Prostate gland (tissue), 2 donors: ENCODE data around the gene MCEMP1. TPM values are rescaled to one million over a fixed set of nuclear protein-coding genes. Genes with fewer than 3 reads are reported as not detected.

Source experiments
- DNase-seq: peaks from one replicate; pipeline ENCODE4 v3.0.0-alpha.2; 2019; ENCODE audit warnings: low spot score
- H3K27ac ChIP-seq, 2 donors: fragments of 200-600 bp; sonication (generic); 2 replicates each; pipeline ENCODE4 v1.5.1; 2017 to 2019
- H3K27me3 ChIP-seq: fragments of 200-600 bp; sonication (generic); replicated peaks from 2 replicates; pipeline ENCODE4 v1.5.1; 2019; ENCODE audit not compliant: insufficient read depth
- H3K36me3 ChIP-seq, 2 donors: fragments of 200-600 bp; sonication (generic); 1 replicate in 1 of 2; 2 replicates in 1 of 2; pipeline versions ENCODE4 v1.5.1 to v1.8.1; 2017 to 2019
- H3K4me1 ChIP-seq: fragments of 200-600 bp; sonication (generic); replicated peaks from 2 replicates; pipeline ENCODE4 v1.5.1; 2019
- H3K4me3 ChIP-seq, 2 donors: fragments of 200-600 bp; sonication (generic); 2 replicates each; pipeline ENCODE4 v1.5.1; 2017 to 2019
- H3K9me3 ChIP-seq: fragments of 200-600 bp; sonication (generic); 2 replicates; pipeline ENCODE4 v1.5.1; 2017
- POLR2A ChIP-seq: fragments of 450-650 bp; IDR thresholded peaks from one replicate; pipeline ENCODE4 v1.6.1; 2016; ENCODE audit warnings: antibody characterized with exemption, mild to moderate bottlenecking
- POLR2AphosphoS5 ChIP-seq: sonication (generic); formaldehyde crosslinking; IDR thresholded peaks from one replicate; pipeline ENCODE4 v1.6.1; 2017; ENCODE audit warnings: antibody characterized with exemption
- WGBS: methylation state at CpG from one replicate; pipeline ENCODE4 v1.1.5; 2018; 5-methylcytosine and 5-hydroxymethylcytosine counted together
- intact Hi-C: fragments of 100-400 bp; cut with DNase I; formaldehyde crosslinking; loops from one replicate; pipeline ENCODE4 v1.14.2; 2022
- total RNA-seq, 2 donors: library from RNA; depleted of rRNA; stranded (reverse); fragments of >200 nt; gene quantifications; one replicate each; pipeline ENCODE4 v1.1.0, GENCODE V29; 2016
- TF ChIP-seq, protein P1 (sequence below), 4 experiments: fragments of 200-600 bp in 2 of 4; fragments of 450-650 bp in 2 of 4; sonication (generic) in 2 of 4; IDR thresholded peaks; 1 replicate in 3 of 4; 2 replicates in 1 of 4; pipeline ENCODE4 v1.5.1; 2016 to 2019; ENCODE audit warnings: antibody characterized with exemption in 4 of 4, mild to moderate bottlenecking in 2 of 4, moderate library complexity in 2 of 4

Gene MCEMP1, protein sequence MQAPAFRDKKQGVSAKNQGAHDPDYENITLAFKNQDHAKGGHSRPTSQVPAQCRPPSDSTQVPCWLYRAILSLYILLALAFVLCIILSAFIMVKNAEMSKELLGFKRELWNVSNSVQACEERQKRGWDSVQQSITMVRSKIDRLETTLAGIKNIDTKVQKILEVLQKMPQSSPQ
- total RNA-seq: under 1 TPM in 1 of 2 donors, not detected in 1; 0.28 TPM

DNA sequence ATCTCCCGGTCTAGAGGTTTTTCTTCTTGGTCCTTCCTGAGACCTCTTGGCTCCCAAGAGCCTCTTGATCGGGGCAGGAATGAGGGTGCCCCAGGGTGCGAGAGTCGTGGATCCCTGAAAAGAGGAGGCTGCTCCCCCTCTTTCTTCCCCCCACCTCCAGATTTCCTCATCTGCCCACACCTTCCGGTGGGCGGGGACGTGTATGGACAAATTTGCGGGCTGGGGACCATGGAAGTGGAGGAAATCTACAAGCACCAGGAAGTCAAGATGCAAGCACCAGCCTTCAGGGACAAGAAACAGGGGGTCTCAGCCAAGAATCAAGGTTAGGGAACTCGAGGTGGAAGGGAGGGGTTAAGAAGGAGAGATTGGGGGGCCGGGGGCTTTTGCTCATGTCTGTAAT lies at the start of gene MCEMP1:
Gene MCEMP1 (plus strand): TSS at position 237 of the 400 bp plus-strand sequence. CDS start 31 bp downstream, at position 268.
- intact Hi-C loops: loop anchor here (5.0 kb wide), 1 partner anchor 320 kb away; no protein-coding TSS in a partner anchor
- H3K9me3 ChIP-seq: no peaks in the 10 kb centered on the region
- TF ChIP-seq POLR2AphosphoS5 (no peak), POLR2A (no peak)
- TF ChIP-seq, protein P1, sequence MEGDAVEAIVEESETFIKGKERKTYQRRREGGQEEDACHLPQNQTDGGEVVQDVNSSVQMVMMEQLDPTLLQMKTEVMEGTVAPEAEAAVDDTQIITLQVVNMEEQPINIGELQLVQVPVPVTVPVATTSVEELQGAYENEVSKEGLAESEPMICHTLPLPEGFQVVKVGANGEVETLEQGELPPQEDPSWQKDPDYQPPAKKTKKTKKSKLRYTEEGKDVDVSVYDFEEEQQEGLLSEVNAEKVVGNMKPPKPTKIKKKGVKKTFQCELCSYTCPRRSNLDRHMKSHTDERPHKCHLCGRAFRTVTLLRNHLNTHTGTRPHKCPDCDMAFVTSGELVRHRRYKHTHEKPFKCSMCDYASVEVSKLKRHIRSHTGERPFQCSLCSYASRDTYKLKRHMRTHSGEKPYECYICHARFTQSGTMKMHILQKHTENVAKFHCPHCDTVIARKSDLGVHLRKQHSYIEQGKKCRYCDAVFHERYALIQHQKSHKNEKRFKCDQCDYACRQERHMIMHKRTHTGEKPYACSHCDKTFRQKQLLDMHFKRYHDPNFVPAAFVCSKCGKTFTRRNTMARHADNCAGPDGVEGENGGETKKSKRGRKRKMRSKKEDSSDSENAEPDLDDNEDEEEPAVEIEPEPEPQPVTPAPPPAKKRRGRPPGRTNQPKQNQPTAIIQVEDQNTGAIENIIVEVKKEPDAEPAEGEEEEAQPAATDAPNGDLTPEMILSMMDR (IDR thresholded peaks at IDR 0.05): no peak
- DNase-seq: no peak
- H3K27me3 ChIP-seq: no peaks in the 10 kb centered on the region
- WGBS: 42% methylated on average over 10 of the region's 10 CpGs
- no peak within 1 kb of the TSS for H3K4me3 ChIP-seq
- H3K36me3 ChIP-seq: no peaks in the 10 kb centered on the region
- H3K4me1 ChIP-seq: no peaks in the 10 kb centered on the region
- no peak within 1 kb of the TSS for H3K27ac ChIP-seq

DNA sequence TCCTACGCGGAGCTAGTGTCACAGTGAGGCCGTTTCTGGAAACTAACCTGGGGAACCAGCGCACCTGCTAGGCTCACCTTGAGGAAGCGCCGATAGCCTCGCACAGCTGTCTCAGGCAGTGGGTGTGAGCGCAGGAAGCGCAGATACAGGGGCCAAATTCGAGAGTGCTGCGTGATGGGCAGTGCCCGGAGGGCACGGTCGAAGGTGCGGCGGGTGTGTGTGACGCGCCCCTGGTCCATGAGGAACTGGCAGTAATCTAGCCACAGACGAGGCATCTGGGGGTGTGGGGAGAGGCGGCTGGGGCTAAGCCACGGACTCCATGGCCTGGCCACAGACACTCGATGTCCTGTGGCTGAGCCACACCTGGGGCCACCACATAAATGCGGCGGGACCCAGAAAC lies 49.7 kb upstream of the MCEMP1 start:
- Histone ChIP-seq H3K36me3 (peaks cover 4 to 21% of the 10 kb centered on the region in 2 donors), H3K9me3 (no peaks in the 10 kb centered on the region), H3K27me3 (no peaks in the 10 kb centered on the region), H3K27ac (no peak overlapping the region), H3K4me3 (no peak overlapping the region), H3K4me1 (peaks cover 13% of the 10 kb centered on the region)
- intact Hi-C loops: no loop called here
- TF ChIP-seq, protein P1 (IDR thresholded peaks at IDR 0.05): no peak
- 92% methylated on average over 24 of the region's 24 CpGs for WGBS
- no peak for DNase-seq

DNA sequence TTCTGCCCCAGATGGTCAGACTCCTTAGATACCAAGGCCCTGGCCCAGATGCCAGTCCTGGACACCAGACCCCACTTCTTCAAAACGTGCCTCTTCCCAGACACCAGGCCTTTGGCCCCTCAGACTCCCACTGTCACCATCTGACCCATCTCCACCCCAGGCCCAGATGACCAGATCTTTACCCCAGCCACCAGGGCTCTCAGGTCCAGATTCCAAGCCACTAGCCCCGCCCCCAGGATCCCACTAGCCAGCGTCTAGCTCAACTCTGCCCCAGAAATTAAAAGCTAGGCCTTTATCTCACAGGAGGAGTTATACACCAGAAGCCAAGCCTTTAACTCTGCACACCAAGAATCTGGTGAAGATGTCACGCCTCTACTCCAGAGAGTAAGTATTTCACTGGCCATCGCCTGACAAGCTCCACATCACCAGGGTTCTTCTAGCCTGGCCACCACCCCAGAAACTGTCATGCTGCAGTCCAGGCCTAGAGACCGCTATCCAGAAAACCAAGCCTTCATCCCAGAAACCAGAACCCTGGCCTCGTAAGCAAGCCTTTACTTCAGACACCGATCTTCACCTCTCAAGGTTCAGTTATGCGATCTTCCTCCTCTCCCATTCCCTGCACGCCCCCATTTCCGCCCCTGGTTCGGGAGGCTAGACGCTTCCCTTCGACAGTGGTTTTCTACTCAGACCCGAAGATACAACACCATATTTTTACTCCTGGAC lies 48.1 kb upstream of the MCEMP1 start:
- Histone ChIP-seq H3K9me3 (no peaks in the 10 kb centered on the region), H3K4me1 (peaks cover 13% of the 10 kb centered on the region), H3K27ac (peak overlapping the region; percentile 78 to 84), H3K27me3 (no peaks in the 10 kb centered on the region), H3K4me3 (peak overlapping the region; percentile 84 to 92), H3K36me3 (peaks cover 0 to 6% of the 10 kb centered on the region in 2 donors)
- WGBS: 3% methylated on average over 15 of the region's 15 CpGs
- no peak for TF ChIP-seq POLR2A
- TF ChIP-seq, protein P1 (IDR thresholded peaks at IDR 0.05): no peak
- no peak for TF ChIP-seq POLR2AphosphoS5
- intact Hi-C loops: no loop called here
- DNase-seq: no peak

DNA sequence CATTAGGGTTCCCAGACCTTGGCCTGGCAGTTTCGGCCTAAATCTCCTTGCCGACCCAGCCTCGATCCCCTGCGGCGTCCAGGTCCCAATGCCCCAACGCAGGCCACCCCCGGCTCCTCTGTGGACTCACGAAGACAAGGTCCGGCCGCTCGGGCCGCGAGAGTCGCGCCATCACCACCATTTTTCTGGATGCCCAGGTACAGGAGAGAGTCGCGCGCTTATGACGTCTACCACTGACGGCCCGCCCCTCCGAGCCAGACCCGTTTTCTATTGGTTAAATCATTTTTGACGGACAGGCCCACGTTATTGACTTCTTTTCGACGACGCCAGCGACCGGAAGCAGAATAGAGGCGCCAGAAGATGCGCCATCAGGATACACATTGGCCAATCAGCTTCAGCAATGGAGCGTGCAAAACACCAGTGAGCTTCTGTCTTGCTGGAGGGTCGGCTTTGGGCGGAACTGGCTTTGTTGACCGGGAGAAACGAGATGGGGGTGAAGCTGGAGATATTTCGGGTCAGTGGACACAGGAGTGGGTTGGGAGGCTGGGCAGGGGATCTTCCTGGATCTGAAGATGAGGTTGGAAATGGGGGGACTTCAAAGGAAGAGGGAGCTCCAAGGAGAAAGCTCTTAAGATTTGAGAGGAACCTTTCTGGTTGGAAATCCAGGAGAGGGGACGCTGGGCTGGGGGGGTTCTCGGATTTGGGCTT lies 47.4 kb upstream of the MCEMP1 start, which contains the start of the genes PET100 and XAB2:
Gene PET100 (plus strand): TSS at position 447 of the 708 bp plus-strand sequence. CDS start 41 bp downstream, at position 488.
Gene XAB2 (minus strand): TSS at position 199 of the 708 bp plus-strand sequence. CDS start 18 bp downstream, at position 181.
- Histone ChIP-seq H3K27ac (peak within 1 kb of the TSS; percentile 78 to 84), H3K27me3 (no peaks in the 10 kb centered on the region), H3K4me3 (peak within 1 kb of the TSS; percentile 84 to 92), H3K36me3 (peaks cover 0 to 6% of the 10 kb centered on the region in 2 donors), H3K9me3 (no peaks in the 10 kb centered on the region), H3K4me1 (peaks cover 13% of the 10 kb centered on the region)
- intact Hi-C loops: loop anchor here (10.0 kb wide), 1 partner anchor 535 kb away; no protein-coding TSS in a partner anchor
- peak; percentile 99 for DNase-seq
- WGBS: under 1% methylated on average over 40 of the region's 40 CpGs
- TF ChIP-seq, protein P1 (IDR thresholded peaks at IDR 0.05): peak in 2 of 4 experiments; percentile 6 to 13
- TF ChIP-seq POLR2A (peak; percentile 50), POLR2AphosphoS5 (peak; percentile 99)
